Panc1 (cell line): Measurements from ENCODE around the gene IFNLR1. TPM values are rescaled to one million over a fixed set of nuclear protein-coding genes. Genes with fewer than 3 reads are reported as not detected.
A peak's percentile ranks its signal among the peaks of the same experiment; 100 is the strongest.

ENCODE experiments used
- ATAC-seq: fragments of 200-7000 bp; cut with Tn5 transposase; 2 replicates; pipeline ENCODE4 v1.9.1; 2020; ENCODE audit warnings: mild to moderate bottlenecking, moderate library complexity
- BruUV-seq: library from RNA; stranded (reverse); fragments of 400-500 nt; replicated peaks from 2 replicates; lab custom pipeline; 2021; lab: Mats Ljungman, UMichigan
- CTCF ChIA-PET: fragments of 300-600 bp; sonication (Branson Sonifier 250); formaldehyde crosslinking; loops from one replicate; lab custom pipeline; 2022; ENCODE audit warnings: antibody characterized with exemption; lab: Charles Lee
- POLR2A ChIA-PET: fragments of 300-600 bp; sonication (Branson Sonifier 250); formaldehyde crosslinking; loops from one replicate; lab custom pipeline; 2022; ENCODE audit warnings: antibody characterized with exemption; lab: Charles Lee
- DNase-seq: peaks from one replicate; pipeline ENCODE4 v3.0.0-alpha.2; 2010; ENCODE audit warnings: low read depth, low spot score
- H3K27ac ChIP-seq: 2 replicates; pipeline ENCODE4 v1.5.1; 2011; ENCODE audit warnings: mild to moderate bottlenecking, low read length, inconsistent platforms
- H3K27me3 ChIP-seq: fragments of 200-500 bp; sonication (Bioruptor generic); 2 replicates; pipeline ENCODE4 v1.6.0; 2014; ENCODE audit warnings: low read length, inconsistent platforms; ENCODE audit not compliant: control insufficient read depth, insufficient read depth
- H3K36me3 ChIP-seq: fragments of 200-500 bp; sonication (Bioruptor generic); 2 replicates; pipeline ENCODE4 v1.5.1; 2014; ENCODE audit warnings: inconsistent platforms, mild to moderate bottlenecking, low read length, moderate library complexity; ENCODE audit not compliant: control insufficient read depth, insufficient read depth
- H3K4me1 ChIP-seq: 2 replicates; pipeline ENCODE4 v1.5.1; 2011; ENCODE audit warnings: inconsistent platforms, mild to moderate bottlenecking, low read length, moderate library complexity; ENCODE audit not compliant: control insufficient read depth, insufficient read depth
- H3K4me3 ChIP-seq, 2 experiments: 2 replicates each; pipeline ENCODE4 v1.5.1; 2011 to 2012; ENCODE audit warnings: low read depth in 2 of 2, low read length in 2 of 2, mild to moderate bottlenecking in 2 of 2, inconsistent platforms in 1 of 2, moderate library complexity in 1 of 2
- H3K9me3 ChIP-seq: fragments of 200-500 bp; sonication (Bioruptor generic); 2 replicates; pipeline ENCODE4 v1.5.1; 2014; ENCODE audit warnings: low read depth, mild to moderate bottlenecking, inconsistent platforms, low read length, moderate library complexity; ENCODE audit not compliant: control insufficient read depth, insufficient read depth
- CTCF ChIP-seq: fragments of 450-650 bp; IDR thresholded peaks from 2 replicates; pipeline ENCODE4 v1.5.1; 2017; ENCODE audit warnings: mild to moderate bottlenecking
- POLR2AphosphoS5 ChIP-seq: IDR thresholded peaks from 2 replicates; pipeline ENCODE4 v1.6.1; 2012; ENCODE audit warnings: mild to moderate bottlenecking, low read depth, low read length, moderate library complexity
- REST ChIP-seq, 2 experiments: IDR thresholded peaks; 2 replicates each; pipeline ENCODE4 v1.6.1; 2011 to 2012; ENCODE audit warnings: low read depth in 2 of 2, control low read depth in 1 of 2, low read length in 1 of 2, mild to moderate bottlenecking in 1 of 2, moderate library complexity in 1 of 2; ENCODE audit not compliant: insufficient read depth in 1 of 2
- SIN3A ChIP-seq: IDR thresholded peaks from 2 replicates; pipeline ENCODE4 v1.6.1; 2012; ENCODE audit warnings: low read depth, mild to moderate bottlenecking, low read length, moderate library complexity, borderline replicate concordance; ENCODE audit not compliant: insufficient read depth
- TCF7L2 ChIP-seq: IDR thresholded peaks from 2 replicates; pipeline ENCODE4 v1.6.1; 2011; ENCODE audit warnings: mild to moderate bottlenecking, low read depth, low read length, inconsistent platforms
- in situ Hi-C: cut with HindIII; loops from 2 replicates; pipeline ENCODE4 v1.10.0; 2016; ENCODE audit warnings: low sequenced_read_pairs, low pct_unique_long_range_greater_than_20kb
- intact Hi-C: fragments of 100-400 bp; cut with micrococcal nuclease; formaldehyde crosslinking; loops from one replicate; pipeline ENCODE4 v1.10.0; 2022; ENCODE audit not compliant: unreplicated experiment
- total RNA-seq: library from RNA; stranded (reverse); gene quantifications from one replicate; pipeline ENCODE4 v1.2.1, GENCODE V29; 2021; ENCODE audit not compliant: unreplicated experiment

The IFNLR1 gene
- total RNA-seq, 1 experiment from 2014 or later, result 1.0 TPM

GRCh38 chr1:24149866-24150233 is 37.2 kb downstream of the IFNLR1 start:
- Histone ChIP-seq H3K27me3 (no peaks in the 10 kb centered on the region), H3K4me3 (peak overlapping the region in 1 of 2 experiments; percentile 51; a peak in 3 of 4 replicates), H3K9me3 (no peaks in the 10 kb centered on the region), H3K36me3 (no peaks in the 10 kb centered on the region), H3K4me1 (peaks cover 5% of the 10 kb centered on the region; the same call in 1 of the 2 replicates), H3K27ac (peak overlapping the region; percentile 37)
- in situ Hi-C loops (no loop called here), intact Hi-C loops (loop anchor here (2.0 kb wide), 1 partner anchor 241 kb away; no protein-coding TSS in a partner anchor)
- ATAC-seq, result peak; percentile 57; the same call in 1 of the 2 replicates
- DNase-seq, result peak; percentile 39
- ChIA-PET CTCF (interaction anchor here (0.5 to 2.1 kb wide), 19 partner anchors 9 to 490 kb away, joined by 3 to 47 read pairs (median 4); partner anchors contain the start of gene MYOM3), POLR2A (interaction anchor here (1.0 kb wide), 1 partner anchor 131 kb away, joined by 6 read pairs; no protein-coding TSS in a partner anchor)
- BruUV-seq, result no TSS peak
- no peak for TF ChIP-seq CTCF
- no peak for TF ChIP-seq TCF7L2
- TF ChIP-seq POLR2AphosphoS5, result no peak
- TF ChIP-seq REST (IDR thresholded peaks at IDR 0.05; ENCODE audit: insufficient read depth in 1 of 2, low read depth in 2 of 2, low read length in 1 of 2), result no peak
- TF ChIP-seq SIN3A, result no peak

GRCh38 chr1:24147816-24148215 is 39.3 kb downstream of the IFNLR1 start:
- POLR2A ChIA-PET, result no interaction called here
- Histone ChIP-seq H3K27ac (no peak overlapping the region), H3K27me3 (no peaks in the 10 kb centered on the region), H3K9me3 (no peaks in the 10 kb centered on the region), H3K36me3 (no peaks in the 10 kb centered on the region), H3K4me1 (peaks cover 9% of the 10 kb centered on the region; the same call in 1 of the 2 replicates), H3K4me3 (no peak overlapping the region)
- CTCF ChIA-PET, result interaction anchor here (0.5 kb wide), 1 partner anchor 133 kb away, joined by 9 read pairs; no protein-coding TSS in a partner anchor
- in situ Hi-C loops (no loop called here), intact Hi-C loops (no loop called here)
- BruUV-seq, result no TSS peak
- ATAC-seq (no peak), DNase-seq (no peak)
- no peak for TF ChIP-seq TCF7L2
- TF ChIP-seq CTCF, result no peak
- TF ChIP-seq POLR2AphosphoS5, result no peak
- TF ChIP-seq REST (IDR thresholded peaks at IDR 0.05; ENCODE audit: insufficient read depth in 1 of 2, low read depth in 2 of 2, low read length in 1 of 2), result no peak
- no peak for TF ChIP-seq SIN3A
